GM21423 (cell line): Measurements from ENCODE around the gene HOMER2.
A peak's percentile ranks its signal among the peaks of the same experiment; 100 is the strongest.
"Not testable (repeated sequence)": the region's sequence is repeated elsewhere in the genome, so short reads cannot be mapped to it uniquely, and the experiment has no call there.

Experiments used
- ATAC-seq: cut with Tn5 transposase; IDR thresholded peaks from one replicate; pipeline ENCODE4 v1.9.1; 2021; ENCODE audit warnings: mild to moderate bottlenecking, moderate library complexity; ENCODE audit not compliant: unreplicated experiment

HOMER2 gene

GRCh38 chr15:82952158-82953081 is at the start of gene HOMER2:
Gene HOMER2 (minus strand): TSS chr15:82952720. CDS start chr15:82952535, 185 bp downstream.
- ATAC-seq: peak; percentile 41

GRCh38 chr15:83000672-83001031 is 48.1 kb upstream of the HOMER2 start:
- ATAC-seq: not testable (repeated sequence)

- ATAC-seq: peak; percentile 85
Observed at GRCh38 chr15:82999905-83000671, 47.6 kb upstream of the HOMER2 start.

- no peak for ATAC-seq
Observed at GRCh38 chr15:82999426-82999825, 46.9 kb upstream of the HOMER2 start.

- ATAC-seq: no peak
Observed at GRCh38 chr15:82995938-82996337, 43.4 kb upstream of the HOMER2 start.

DNA sequence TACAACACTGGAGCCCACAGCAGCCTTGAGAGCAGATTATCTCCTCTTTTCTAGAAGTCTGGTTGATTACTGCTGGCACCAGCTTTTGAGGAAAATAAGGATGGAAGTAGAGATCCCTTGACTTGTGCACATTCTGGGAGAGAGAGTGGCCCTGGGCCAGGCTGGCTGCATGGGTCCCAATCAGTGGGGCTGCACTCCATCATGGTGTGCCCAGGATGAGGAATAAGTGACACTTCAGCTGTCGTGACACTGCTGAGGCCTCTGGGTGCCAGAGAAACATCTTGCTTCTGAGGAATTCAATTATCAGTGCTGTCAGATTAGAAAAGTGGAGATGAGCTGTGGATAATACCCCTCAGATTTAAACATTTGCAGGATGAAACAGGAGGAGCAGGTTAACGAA is 42.6 kb upstream of the HOMER2 start:
- ATAC-seq: no peak

DNA sequence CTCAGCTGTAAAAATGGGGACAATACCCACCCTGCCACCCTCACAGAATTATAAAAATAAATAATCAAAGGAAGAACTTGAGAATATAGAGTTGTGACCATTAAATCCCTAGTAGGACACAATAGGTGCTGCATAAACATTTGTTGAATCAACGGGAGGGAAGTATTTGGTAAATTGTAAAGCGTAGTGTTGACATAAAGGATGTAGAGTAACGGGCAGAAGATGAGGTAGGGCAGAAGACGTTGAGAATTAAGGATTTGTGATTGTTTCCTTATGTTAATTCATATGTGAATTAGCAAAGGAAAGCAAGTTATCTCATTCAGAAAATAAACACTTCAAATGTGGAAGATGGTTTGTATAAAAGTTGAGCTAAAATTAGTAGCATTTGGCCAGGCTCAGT is 40.6 kb upstream of the HOMER2 start:
- ATAC-seq: no peak

DNA sequence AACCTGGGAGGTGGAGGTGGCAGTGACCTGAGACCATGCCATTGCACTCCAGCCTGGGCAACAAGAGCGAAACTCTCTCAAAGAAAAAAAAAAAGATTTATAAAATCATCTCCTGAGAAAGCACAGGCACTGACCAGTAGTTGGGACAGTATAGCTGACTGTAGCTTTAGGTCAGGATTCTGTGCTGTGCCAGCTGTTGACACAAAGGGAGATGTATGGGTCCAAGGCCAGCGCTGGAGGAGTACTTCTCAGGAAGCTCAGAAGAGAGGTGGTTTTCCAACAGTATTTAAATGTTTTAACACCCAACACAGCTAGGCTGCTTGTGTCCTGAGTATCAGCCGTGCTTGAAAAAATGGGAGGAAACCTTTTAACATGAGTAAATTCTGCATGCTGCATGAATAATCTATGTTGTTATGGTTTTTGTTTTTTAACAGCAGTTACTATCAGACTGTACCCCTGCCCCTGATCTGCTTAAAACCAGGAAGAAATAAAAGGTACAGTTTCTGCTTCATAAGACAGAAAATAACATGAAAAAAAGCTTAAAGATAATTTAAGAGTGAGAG is 40.0 kb upstream of the HOMER2 start:
- ATAC-seq: no peak

- ATAC-seq: peak; percentile 11
Observed at GRCh38 chr15:82986442-82986780, 33.9 kb upstream of the HOMER2 start.

- ATAC-seq: peak; percentile 95
Observed at GRCh38 chr15:82985688-82986441, 33.3 kb upstream of the HOMER2 start, which contains the start of gene RAMAC. Gene RAMAC (plus strand): TSS chr15:82986210. CDS start chr15:82989019, 2,809 bp downstream.

GRCh38 chr15:82980981-82981380 is 28.5 kb upstream of the HOMER2 start:
- ATAC-seq: no peak

DNA sequence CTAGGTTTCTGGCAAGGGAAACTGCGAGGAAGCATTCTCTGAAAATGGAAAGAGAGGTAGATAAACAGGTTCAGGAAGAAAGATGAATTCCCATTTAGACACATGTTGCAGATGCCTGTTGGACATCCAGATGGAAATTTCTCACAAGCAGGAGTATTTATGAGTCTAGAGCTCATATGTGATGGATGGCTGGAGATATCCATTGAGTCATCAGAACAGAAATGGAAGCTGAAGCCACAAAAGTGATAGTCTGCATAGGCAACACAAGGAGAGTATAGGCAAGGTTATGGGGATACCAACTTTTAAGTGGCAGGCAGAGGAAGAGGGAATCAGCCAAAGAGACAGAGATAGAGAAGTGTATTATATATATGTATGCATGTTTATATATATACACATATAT is 27.2 kb upstream of the HOMER2 start:
- ATAC-seq: no peak

DNA sequence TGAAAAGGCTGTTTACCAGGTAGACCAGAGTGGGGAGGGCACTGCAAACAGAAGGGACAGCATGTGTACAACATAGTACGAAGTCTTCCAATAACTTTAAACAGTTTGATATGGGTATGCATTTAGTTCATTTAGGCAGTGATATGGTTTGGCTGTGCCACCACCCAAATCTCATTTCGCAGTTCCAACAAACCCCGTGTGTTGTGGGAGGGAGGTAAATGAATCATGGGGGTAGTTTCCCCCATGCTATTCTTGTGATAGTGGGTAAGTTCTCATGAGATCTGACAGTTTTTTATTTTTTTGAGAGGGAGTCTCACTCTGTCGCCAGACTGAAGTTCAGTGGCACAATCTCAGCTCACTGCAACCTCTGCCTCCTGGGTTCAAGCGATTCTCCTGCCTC is 25.9 kb upstream of the HOMER2 start:
- no peak for ATAC-seq

- ATAC-seq: no peak
Observed at GRCh38 chr15:82977076-82977475, 24.6 kb upstream of the HOMER2 start.

- no peak for ATAC-seq
Observed at GRCh38 chr15:82972990-82973389, 20.5 kb upstream of the HOMER2 start.

DNA sequence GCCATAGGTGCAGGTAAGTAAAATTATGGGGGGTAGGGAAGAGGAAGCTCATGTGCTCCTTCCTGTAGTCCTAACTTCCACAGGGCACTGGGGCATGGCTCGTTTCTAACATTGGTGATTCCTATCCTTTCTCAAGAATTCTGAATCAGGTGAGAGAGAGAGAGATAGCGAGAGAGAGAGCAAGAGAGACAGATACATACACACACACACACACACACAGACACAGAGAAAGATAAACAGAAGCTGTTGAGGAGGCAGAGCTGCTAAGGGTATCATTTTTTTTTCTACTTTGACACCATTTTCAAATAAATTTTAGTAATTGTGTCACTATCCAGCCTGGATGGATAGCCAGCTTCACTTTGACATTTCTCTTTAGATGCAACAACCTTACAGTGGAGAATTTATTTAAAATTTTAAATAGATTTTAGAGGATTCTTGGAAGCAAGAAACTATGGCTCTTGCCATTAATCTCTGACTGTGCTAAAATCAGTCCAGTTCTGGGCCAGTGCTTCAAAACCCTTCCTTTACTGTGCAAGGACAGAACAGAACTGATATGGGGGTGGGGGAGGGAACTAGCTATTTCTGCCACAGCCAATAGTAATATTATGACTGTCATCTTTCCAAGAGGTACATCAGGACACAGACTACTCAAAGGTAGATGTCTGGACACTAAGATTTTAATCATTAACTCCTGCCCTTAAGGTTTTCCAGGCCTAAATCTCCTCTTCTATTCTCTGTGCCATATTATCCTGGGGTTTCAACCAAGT is 18.9 kb upstream of the HOMER2 start:
- no peak for ATAC-seq

- ATAC-seq: no peak
Observed at GRCh38 chr15:82970696-82971095, 18.2 kb upstream of the HOMER2 start.

GRCh38 chr15:82970078-82970686 is 17.7 kb upstream of the HOMER2 start:
- no peak for ATAC-seq

DNA sequence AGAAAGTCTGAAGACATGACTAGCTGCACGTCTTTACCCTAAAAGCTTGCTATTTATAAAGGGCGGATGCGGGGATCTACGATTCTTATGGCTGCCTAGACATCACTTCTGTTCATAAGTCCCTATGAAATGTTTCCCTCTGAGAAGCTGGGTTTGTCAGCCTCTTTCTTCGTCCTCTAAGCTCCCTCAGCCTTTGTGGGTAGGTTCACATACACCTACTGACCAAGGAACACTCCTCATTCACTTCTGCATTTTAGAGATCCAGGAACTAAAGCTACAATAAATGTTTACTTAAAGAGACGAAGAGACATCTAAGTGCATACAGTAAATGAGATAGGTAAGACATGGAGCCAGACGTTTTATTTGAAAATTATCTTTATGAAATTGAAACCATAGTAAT is 16.8 kb upstream of the HOMER2 start:
- ATAC-seq: no peak

GRCh38 chr15:82968066-82968465 is 15.5 kb upstream of the HOMER2 start:
- no peak for ATAC-seq
